ENCODE measurements around the gene DDX4. TPM values are rescaled to one million over a fixed set of nuclear protein-coding genes. Genes with fewer than 3 reads are reported as not detected.

Gene DDX4
- total RNA-seq, 1 donor, result not detected

DNA sequence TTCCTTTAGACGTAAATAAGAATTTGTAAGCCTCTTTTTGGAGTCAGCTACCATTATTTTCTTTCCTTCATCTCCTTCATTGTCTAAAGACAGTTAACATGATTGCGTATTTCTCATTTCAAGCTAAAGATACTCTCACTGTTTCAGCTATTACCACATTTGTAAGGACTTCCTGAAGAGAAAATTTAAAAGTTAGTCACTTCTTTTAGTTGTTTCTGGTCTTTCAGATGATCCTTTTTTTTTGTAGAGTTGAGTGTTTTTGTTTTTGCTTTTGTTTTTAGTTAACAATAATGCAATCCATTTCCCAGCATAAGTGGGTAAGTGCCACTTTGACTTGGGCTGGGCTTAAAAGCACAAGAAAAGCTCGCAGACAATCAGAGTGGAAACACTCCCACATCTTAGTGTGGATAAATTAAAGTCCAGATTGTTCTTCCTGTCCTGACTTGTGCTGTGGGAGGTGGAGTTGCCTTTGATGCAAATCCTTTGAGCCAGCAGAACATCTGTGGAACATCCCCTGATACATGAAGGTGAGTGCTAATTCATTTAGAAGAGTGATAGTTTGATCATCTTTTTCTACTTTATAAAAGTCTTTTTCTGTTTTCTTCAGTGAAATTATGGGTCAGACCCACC, 115.3 kb downstream of the DDX4 start:
- no peak overlapping the region for H3K4me3 ChIP-seq (ENCODE audit: low read depth, low read length)
- peak; percentile 54 for DNase-seq (ENCODE audit: low read depth)
- TF ChIP-seq, protein P1, sequence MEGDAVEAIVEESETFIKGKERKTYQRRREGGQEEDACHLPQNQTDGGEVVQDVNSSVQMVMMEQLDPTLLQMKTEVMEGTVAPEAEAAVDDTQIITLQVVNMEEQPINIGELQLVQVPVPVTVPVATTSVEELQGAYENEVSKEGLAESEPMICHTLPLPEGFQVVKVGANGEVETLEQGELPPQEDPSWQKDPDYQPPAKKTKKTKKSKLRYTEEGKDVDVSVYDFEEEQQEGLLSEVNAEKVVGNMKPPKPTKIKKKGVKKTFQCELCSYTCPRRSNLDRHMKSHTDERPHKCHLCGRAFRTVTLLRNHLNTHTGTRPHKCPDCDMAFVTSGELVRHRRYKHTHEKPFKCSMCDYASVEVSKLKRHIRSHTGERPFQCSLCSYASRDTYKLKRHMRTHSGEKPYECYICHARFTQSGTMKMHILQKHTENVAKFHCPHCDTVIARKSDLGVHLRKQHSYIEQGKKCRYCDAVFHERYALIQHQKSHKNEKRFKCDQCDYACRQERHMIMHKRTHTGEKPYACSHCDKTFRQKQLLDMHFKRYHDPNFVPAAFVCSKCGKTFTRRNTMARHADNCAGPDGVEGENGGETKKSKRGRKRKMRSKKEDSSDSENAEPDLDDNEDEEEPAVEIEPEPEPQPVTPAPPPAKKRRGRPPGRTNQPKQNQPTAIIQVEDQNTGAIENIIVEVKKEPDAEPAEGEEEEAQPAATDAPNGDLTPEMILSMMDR (IDR thresholded peaks at IDR 0.05; ENCODE audit: insufficient read depth, low read depth, low read length), result no peak

DNA sequence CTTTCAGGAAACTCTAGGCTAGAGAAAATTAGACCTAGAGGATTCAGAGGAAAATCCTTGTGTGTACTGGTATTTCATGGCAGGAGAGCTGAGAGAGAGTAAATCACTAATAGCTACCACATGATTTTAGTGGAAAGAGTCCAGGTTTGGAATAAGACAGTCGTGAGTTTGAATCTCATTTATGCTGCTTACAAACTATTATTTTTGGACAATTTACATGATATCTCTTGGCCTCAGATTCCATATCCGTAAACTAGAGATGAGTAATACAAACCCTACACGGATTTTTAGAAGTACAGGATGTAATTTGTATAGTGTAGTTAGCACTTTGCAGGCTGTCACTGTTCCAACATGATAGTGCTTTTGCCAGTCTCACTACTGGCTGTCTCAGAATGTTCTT, 116.0 kb downstream of the DDX4 start:
- no peak overlapping the region for H3K4me3 ChIP-seq (ENCODE audit: low read depth, low read length)
- peak; percentile 10 for DNase-seq (ENCODE audit: low read depth)
- TF ChIP-seq, protein P1 (IDR thresholded peaks at IDR 0.05; ENCODE audit: insufficient read depth, low read depth, low read length), result no peak

DNA sequence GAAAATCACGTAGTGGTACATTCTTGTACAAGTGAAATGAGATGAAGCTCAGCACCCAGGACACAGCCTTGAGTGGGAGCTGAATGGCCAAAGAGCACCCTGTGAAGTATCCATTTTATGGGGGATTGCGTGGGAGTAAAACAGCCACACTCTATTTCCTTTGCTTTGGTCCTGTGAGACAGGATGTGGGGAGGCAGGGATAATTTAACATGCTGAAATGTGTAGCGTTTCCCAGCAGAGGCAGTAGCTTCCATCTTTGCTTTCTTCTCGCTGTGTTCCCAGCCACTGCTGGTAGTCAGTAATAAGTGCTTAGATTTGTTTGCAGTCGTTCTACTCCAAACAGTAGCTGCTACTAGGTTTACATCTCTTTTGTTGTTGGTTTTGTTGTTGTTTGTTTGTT, 117.6 kb downstream of the DDX4 start:
- TF ChIP-seq, protein P1 (IDR thresholded peaks at IDR 0.05; ENCODE audit: insufficient read depth, low read depth, low read length), result no peak
- H3K4me3 ChIP-seq (ENCODE audit: low read depth, low read length), result no peak overlapping the region
- DNase-seq (ENCODE audit: low read depth), result peak; percentile 56

DNA sequence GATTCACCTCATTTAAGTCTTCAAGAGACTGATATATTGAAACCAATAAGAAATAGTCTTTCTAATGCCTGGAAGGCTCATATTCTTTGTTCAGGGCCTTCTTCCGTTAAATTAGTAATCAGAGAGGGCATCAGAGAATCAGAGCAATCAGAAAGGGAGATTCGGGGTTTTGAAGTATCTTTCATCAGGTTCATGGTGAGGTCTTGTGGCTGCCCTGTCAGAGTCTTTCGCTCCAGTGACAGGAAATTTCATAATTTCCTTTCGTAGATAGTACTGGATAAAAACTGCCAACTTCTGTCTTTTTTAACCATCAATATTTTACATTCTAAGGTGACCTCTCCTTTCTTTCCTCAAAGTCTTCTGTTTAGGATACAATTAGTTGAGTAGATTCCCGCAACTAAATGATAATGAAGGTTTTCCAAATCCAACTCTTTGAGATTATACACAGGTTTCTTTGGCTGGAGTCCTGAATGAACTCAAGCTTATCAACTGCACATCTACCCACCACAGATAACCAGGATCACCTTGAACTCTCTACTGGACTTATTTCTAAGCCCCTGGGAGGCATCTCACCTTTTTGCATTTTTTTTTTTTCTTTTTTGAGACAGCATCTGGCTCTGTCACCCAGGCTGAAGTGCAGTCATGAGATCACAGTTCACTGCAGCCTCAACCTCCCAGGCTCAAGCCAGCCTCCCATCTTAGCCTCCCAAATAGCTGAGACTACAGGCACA, 118.8 kb downstream of the DDX4 start:
- H3K4me3 ChIP-seq (ENCODE audit: low read depth, low read length), result no peak overlapping the region
- TF ChIP-seq, protein P1 (IDR thresholded peaks at IDR 0.05; ENCODE audit: insufficient read depth, low read depth, low read length), result no peak
- DNase-seq (ENCODE audit: low read depth), result no peak

DNA sequence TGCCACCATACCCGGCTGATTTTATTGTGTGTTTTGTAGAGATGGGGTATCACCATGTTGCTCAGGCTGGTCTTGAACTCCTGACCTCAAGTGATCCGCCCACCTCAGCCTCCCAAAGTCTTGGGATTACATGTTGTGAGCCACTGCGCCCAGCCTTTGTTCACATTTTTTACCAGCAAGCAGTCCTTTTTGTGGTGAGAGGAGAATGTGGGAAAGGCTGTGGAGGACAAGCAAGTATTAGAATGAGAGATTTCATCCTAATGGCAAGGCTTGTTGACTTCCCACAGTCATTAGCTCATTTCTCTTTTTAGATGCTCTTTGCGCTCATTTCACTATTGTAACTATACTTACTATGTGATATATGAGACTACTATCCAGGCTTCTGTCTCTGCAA, 119.4 kb downstream of the DDX4 start:
- TF ChIP-seq, protein P1 (IDR thresholded peaks at IDR 0.05; ENCODE audit: insufficient read depth, low read depth, low read length), result no peak
- DNase-seq (ENCODE audit: low read depth), result no peak
- no peak overlapping the region for H3K4me3 ChIP-seq (ENCODE audit: low read depth, low read length)

DNA sequence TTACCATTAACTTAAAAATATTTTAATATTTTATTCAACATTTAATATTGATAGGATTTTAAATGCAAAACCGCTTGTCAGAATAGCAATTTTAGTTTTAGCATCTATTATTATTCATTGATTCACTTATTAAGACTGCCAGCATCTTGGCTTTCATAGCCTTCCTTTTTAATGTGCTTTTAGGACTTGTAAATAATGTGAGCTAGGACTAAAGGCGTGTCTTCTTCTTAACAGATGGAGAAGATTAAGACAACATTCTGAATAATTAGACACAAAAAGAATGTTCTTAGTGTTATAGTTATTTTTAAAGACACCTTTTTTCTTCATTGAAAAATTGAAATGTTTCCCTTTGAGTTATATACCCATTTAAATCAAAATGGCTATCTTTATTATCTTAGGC, 120.2 kb downstream of the DDX4 start:
- H3K4me3 ChIP-seq (ENCODE audit: low read depth, low read length), result no peak overlapping the region
- TF ChIP-seq, protein P1 (IDR thresholded peaks at IDR 0.05; ENCODE audit: insufficient read depth, low read depth, low read length), result no peak
- no peak for DNase-seq (ENCODE audit: low read depth)

All from fibroblast of villous mesenchyme (primary cell).